Panc1 (cell line): ENCODE data around the gene CLEC4G. TPM values are rescaled to one million over a fixed set of nuclear protein-coding genes. Genes with fewer than 3 reads are reported as not detected.

Experiments
- ATAC-seq: fragments of 200-7000 bp; cut with Tn5 transposase; 2 replicates; pipeline ENCODE4 v1.9.1; 2020; ENCODE audit warnings: mild to moderate bottlenecking, moderate library complexity
- BruUV-seq: library from RNA; stranded (reverse); fragments of 400-500 nt; replicated peaks from 2 replicates; lab custom pipeline; 2021; lab: Mats Ljungman, UMichigan
- CTCF ChIA-PET: fragments of 300-600 bp; sonication (Branson Sonifier 250); formaldehyde crosslinking; loops from one replicate; lab custom pipeline; 2022; ENCODE audit warnings: antibody characterized with exemption; lab: Charles Lee
- POLR2A ChIA-PET: fragments of 300-600 bp; sonication (Branson Sonifier 250); formaldehyde crosslinking; loops from one replicate; lab custom pipeline; 2022; ENCODE audit warnings: antibody characterized with exemption; lab: Charles Lee
- DNase-seq: peaks from one replicate; pipeline ENCODE4 v3.0.0-alpha.2; 2010; ENCODE audit warnings: low read depth, low spot score
- H3K27ac ChIP-seq: 2 replicates; pipeline ENCODE4 v1.5.1; 2011; ENCODE audit warnings: mild to moderate bottlenecking, low read length, inconsistent platforms
- H3K27me3 ChIP-seq: fragments of 200-500 bp; sonication (Bioruptor generic); 2 replicates; pipeline ENCODE4 v1.6.0; 2014; ENCODE audit warnings: low read length, inconsistent platforms; ENCODE audit not compliant: control insufficient read depth, insufficient read depth
- H3K36me3 ChIP-seq: fragments of 200-500 bp; sonication (Bioruptor generic); 2 replicates; pipeline ENCODE4 v1.5.1; 2014; ENCODE audit warnings: inconsistent platforms, mild to moderate bottlenecking, low read length, moderate library complexity; ENCODE audit not compliant: control insufficient read depth, insufficient read depth
- H3K4me1 ChIP-seq: 2 replicates; pipeline ENCODE4 v1.5.1; 2011; ENCODE audit warnings: inconsistent platforms, mild to moderate bottlenecking, low read length, moderate library complexity; ENCODE audit not compliant: control insufficient read depth, insufficient read depth
- H3K4me3 ChIP-seq, 2 experiments: 2 replicates each; pipeline ENCODE4 v1.5.1; 2011 to 2012; ENCODE audit warnings: low read depth in 2 of 2, low read length in 2 of 2, mild to moderate bottlenecking in 2 of 2, inconsistent platforms in 1 of 2, moderate library complexity in 1 of 2
- H3K9me3 ChIP-seq: fragments of 200-500 bp; sonication (Bioruptor generic); 2 replicates; pipeline ENCODE4 v1.5.1; 2014; ENCODE audit warnings: low read depth, mild to moderate bottlenecking, inconsistent platforms, low read length, moderate library complexity; ENCODE audit not compliant: control insufficient read depth, insufficient read depth
- POLR2AphosphoS5 ChIP-seq: IDR thresholded peaks from 2 replicates; pipeline ENCODE4 v1.6.1; 2012; ENCODE audit warnings: mild to moderate bottlenecking, low read depth, low read length, moderate library complexity
- SIN3A ChIP-seq: IDR thresholded peaks from 2 replicates; pipeline ENCODE4 v1.6.1; 2012; ENCODE audit warnings: low read depth, mild to moderate bottlenecking, low read length, moderate library complexity, borderline replicate concordance; ENCODE audit not compliant: insufficient read depth
- TCF7L2 ChIP-seq: IDR thresholded peaks from 2 replicates; pipeline ENCODE4 v1.6.1; 2011; ENCODE audit warnings: mild to moderate bottlenecking, low read depth, low read length, inconsistent platforms
- in situ Hi-C: cut with HindIII; loops from 2 replicates; pipeline ENCODE4 v1.10.0; 2016; ENCODE audit warnings: low sequenced_read_pairs, low pct_unique_long_range_greater_than_20kb
- intact Hi-C: fragments of 100-400 bp; cut with micrococcal nuclease; formaldehyde crosslinking; loops from one replicate; pipeline ENCODE4 v1.10.0; 2022; ENCODE audit not compliant: unreplicated experiment
- total RNA-seq: library from RNA; stranded (reverse); gene quantifications from one replicate; pipeline ENCODE4 v1.2.1, GENCODE V29; 2021; ENCODE audit not compliant: unreplicated experiment
- TF ChIP-seq, protein P1 (sequence below): fragments of 450-650 bp; IDR thresholded peaks from 2 replicates; pipeline ENCODE4 v1.5.1; 2017; ENCODE audit warnings: mild to moderate bottlenecking
- TF ChIP-seq, protein P2 (sequence below), 2 experiments: IDR thresholded peaks; 2 replicates each; pipeline ENCODE4 v1.6.1; 2011 to 2012; ENCODE audit warnings: low read depth in 2 of 2, control low read depth in 1 of 2, low read length in 1 of 2, mild to moderate bottlenecking in 1 of 2, moderate library complexity in 1 of 2; ENCODE audit not compliant: insufficient read depth in 1 of 2

The CLEC4G gene
- total RNA-seq, 1 experiment from 2014 or later: not detected

DNA sequence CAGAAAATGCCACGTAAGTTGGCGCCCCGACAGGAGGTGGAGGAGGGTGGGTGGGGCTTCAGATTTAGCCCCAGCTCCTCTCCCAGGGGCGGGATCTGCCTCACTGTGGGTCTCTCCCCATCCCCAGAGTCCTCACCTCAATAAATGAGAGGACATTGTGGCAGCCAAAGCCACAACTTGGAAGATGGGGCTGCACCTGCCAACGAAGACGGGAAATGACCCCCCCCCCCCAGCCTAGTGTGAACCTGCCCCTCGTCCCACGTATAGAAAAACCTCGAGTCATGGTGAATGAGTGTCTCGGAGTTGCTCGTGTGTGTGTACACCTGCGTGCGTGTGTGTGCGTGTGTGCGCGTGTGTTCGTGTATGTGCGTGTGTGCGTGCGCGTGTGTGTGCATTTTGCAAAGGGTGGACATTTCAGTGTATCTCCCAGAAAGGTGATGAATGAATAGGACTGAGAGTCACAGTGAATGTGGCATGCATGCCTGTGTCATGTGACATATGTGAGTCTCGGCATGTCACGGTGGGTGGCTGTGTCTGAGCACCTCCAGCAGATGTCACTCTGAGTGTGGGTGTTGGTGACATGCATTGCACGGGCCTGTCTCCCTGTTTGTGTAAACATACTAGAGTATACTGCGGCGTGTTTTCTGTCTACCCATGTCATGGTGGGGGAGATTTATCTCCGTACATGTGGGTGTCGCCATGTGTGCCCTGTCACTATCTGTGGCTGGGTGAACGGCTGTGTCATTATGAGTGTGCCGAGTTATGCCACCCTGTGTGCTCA is 52.7 kb downstream of the CLEC4G start:
- no peaks in the 10 kb centered on the region; the same call in 1 of the 2 replicates for H3K4me1 ChIP-seq
- TF ChIP-seq, protein P1, sequence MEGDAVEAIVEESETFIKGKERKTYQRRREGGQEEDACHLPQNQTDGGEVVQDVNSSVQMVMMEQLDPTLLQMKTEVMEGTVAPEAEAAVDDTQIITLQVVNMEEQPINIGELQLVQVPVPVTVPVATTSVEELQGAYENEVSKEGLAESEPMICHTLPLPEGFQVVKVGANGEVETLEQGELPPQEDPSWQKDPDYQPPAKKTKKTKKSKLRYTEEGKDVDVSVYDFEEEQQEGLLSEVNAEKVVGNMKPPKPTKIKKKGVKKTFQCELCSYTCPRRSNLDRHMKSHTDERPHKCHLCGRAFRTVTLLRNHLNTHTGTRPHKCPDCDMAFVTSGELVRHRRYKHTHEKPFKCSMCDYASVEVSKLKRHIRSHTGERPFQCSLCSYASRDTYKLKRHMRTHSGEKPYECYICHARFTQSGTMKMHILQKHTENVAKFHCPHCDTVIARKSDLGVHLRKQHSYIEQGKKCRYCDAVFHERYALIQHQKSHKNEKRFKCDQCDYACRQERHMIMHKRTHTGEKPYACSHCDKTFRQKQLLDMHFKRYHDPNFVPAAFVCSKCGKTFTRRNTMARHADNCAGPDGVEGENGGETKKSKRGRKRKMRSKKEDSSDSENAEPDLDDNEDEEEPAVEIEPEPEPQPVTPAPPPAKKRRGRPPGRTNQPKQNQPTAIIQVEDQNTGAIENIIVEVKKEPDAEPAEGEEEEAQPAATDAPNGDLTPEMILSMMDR: no peak; the same call in 1 of the 2 replicates
- no peak for TF ChIP-seq POLR2AphosphoS5
- no peak for TF ChIP-seq SIN3A
- no peak for TF ChIP-seq TCF7L2
- TF ChIP-seq, protein P2, sequence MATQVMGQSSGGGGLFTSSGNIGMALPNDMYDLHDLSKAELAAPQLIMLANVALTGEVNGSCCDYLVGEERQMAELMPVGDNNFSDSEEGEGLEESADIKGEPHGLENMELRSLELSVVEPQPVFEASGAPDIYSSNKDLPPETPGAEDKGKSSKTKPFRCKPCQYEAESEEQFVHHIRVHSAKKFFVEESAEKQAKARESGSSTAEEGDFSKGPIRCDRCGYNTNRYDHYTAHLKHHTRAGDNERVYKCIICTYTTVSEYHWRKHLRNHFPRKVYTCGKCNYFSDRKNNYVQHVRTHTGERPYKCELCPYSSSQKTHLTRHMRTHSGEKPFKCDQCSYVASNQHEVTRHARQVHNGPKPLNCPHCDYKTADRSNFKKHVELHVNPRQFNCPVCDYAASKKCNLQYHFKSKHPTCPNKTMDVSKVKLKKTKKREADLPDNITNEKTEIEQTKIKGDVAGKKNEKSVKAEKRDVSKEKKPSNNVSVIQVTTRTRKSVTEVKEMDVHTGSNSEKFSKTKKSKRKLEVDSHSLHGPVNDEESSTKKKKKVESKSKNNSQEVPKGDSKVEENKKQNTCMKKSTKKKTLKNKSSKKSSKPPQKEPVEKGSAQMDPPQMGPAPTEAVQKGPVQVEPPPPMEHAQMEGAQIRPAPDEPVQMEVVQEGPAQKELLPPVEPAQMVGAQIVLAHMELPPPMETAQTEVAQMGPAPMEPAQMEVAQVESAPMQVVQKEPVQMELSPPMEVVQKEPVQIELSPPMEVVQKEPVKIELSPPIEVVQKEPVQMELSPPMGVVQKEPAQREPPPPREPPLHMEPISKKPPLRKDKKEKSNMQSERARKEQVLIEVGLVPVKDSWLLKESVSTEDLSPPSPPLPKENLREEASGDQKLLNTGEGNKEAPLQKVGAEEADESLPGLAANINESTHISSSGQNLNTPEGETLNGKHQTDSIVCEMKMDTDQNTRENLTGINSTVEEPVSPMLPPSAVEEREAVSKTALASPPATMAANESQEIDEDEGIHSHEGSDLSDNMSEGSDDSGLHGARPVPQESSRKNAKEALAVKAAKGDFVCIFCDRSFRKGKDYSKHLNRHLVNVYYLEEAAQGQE (IDR thresholded peaks at IDR 0.05; ENCODE audit: insufficient read depth in 1 of 2, low read depth in 2 of 2, low read length in 1 of 2): no peak
- ATAC-seq: no peak
- DNase-seq: no peak
- H3K9me3 ChIP-seq: no peaks in the 10 kb centered on the region
- ChIA-PET CTCF (no interaction called here), POLR2A (no interaction called here)
- no peaks in the 10 kb centered on the region for H3K27me3 ChIP-seq
- no peak overlapping the region for H3K4me3 ChIP-seq
- in situ Hi-C loops (no loop called here), intact Hi-C loops (no loop called here)
- BruUV-seq: no TSS peak
- no peak overlapping the region for H3K27ac ChIP-seq
- no peaks in the 10 kb centered on the region; the same call in 1 of the 2 replicates for H3K36me3 ChIP-seq

Other genes starting within 250 kb of the CLEC4G start
- gene PEX11G, start 243.1 kb downstream of the CLEC4G start, total RNA-seq: 2.9 TPM
- 30.2 TPM for gene ZNF358, start 216.0 kb downstream of the CLEC4G start, total RNA-seq
- gene MCOLN1, start 209.5 kb downstream of the CLEC4G start, total RNA-seq: 28.0 TPM
- 176 TPM for gene PNPLA6, start 196.4 kb downstream of the CLEC4G start, total RNA-seq
- gene CAMSAP3, start 136.2 kb downstream of the CLEC4G start, total RNA-seq: 1.7 TPM
- gene XAB2, start 102.6 kb downstream of the CLEC4G start, total RNA-seq: 36.9 TPM
- gene PET100, start 102.3 kb downstream of the CLEC4G start, total RNA-seq: 109 TPM
- not detected for gene PCP2, start 98.4 kb downstream of the CLEC4G start, total RNA-seq
- gene STXBP2, start 95.0 kb downstream of the CLEC4G start, total RNA-seq: 102 TPM
- gene RETN, start 63.1 kb downstream of the CLEC4G start, total RNA-seq: not detected
- not detected for gene MCEMP1, start 55.0 kb downstream of the CLEC4G start, total RNA-seq
- gene TRAPPC5, start 51.3 kb downstream of the CLEC4G start, total RNA-seq: 101 TPM
- gene FCER2, start 30.0 kb downstream of the CLEC4G start, total RNA-seq: 0.15 TPM
- not detected for gene CD209, start 15.4 kb upstream of the CLEC4G start, total RNA-seq
- gene CLEC4M, start 31.1 kb upstream of the CLEC4G start, total RNA-seq: not detected
- gene EVI5L, start 98.1 kb upstream of the CLEC4G start, total RNA-seq: 6.4 TPM
- 3.7 TPM for gene PRR36, start 142.3 kb upstream of the CLEC4G start, total RNA-seq
- 5.0 TPM for gene LRRC8E, start 156.4 kb upstream of the CLEC4G start, total RNA-seq
- 32.9 TPM for gene MAP2K7, start 171.8 kb upstream of the CLEC4G start, total RNA-seq
- gene TGFBR3L, start 182.7 kb upstream of the CLEC4G start, total RNA-seq: 12.5 TPM
- gene SNAPC2, start 188.2 kb upstream of the CLEC4G start, total RNA-seq: 63.0 TPM
- 89.4 TPM for gene CTXN1, start 194.0 kb upstream of the CLEC4G start, total RNA-seq
- 105 TPM for gene TIMM44, start 211.6 kb upstream of the CLEC4G start, total RNA-seq